ENCODE results near the gene GFOD2.

The GFOD2 gene

DNA sequence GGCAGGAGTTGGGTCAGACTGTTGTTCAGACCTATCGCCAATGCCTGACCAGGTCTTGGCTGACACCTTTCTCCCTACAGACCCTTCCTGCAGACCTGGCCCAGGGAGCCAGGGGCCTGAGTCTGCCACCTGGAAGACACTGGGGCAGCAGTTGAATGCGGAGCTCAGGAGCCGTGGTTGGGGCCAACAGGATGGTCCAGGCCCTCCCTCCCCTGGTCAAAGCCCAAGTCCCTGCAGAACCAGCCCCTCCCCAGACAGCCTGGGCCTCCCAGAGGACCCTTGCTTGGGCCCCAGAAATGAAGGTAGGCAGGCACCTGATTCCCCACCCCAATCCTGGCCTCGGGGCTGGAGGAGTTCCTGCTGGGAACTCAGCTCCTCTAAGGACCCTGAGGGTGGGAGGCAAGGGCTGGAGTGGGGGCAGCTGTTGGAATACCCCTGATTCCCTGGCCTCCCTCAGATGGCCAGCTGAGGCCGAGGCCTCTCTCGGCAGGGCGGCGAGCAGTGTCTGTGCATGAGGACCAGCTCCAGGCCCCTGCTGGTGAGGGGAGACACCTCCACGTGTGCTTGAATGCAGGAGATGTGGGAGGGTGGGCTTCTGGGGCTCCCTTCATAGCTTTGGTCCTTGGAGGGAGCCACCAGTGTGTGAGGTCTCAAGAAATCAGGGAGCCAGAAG is 62.6 kb downstream of the GFOD2 start:
- no peak for DNase-seq

DNA sequence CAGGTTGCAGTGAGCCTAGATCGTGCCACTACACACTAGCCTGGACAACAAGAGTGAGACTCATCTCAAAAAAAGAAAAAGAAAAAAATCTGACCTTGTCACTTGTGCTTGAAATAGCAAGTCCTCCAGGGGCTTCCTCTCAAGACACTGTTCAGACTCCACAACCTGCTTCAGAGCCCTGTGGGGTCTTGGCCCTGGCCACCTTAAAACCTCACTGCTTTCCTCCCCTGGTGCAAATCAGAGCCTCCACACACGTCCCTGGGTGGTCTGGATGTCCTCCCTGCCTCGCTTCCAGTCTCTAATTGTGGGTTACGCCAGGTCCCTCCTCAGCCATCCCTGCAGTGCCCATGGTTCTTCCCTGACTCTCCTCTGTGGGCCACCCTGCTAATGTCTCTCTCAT is 63.8 kb downstream of the GFOD2 start:
- DNase-seq, result no peak

DNA sequence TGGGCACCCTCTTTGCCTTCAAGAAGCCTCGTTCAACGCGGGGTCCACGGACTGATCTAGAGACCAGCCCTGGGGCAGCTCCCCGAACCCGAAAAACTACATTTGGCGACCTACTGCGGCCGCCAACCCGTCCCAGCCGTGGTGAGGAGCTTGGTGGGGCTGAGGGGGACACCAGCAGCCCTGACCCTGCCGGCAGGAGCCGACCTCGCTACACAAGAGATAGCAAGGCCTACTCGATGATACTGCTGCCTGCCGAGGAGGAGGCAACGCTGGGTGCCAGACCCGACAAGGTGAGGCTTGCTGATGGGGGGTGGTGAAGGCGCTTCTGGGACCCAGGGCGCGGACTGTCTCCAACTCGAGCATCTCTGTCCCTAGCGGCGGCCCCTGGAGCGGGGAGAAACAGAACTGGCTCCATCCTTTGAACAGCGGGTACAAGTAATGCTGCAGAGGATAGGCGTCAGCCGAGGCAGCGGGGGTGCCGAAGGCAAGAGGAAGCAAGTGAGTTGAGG is 64.7 kb downstream of the GFOD2 start:
- no peak for DNase-seq

DNA sequence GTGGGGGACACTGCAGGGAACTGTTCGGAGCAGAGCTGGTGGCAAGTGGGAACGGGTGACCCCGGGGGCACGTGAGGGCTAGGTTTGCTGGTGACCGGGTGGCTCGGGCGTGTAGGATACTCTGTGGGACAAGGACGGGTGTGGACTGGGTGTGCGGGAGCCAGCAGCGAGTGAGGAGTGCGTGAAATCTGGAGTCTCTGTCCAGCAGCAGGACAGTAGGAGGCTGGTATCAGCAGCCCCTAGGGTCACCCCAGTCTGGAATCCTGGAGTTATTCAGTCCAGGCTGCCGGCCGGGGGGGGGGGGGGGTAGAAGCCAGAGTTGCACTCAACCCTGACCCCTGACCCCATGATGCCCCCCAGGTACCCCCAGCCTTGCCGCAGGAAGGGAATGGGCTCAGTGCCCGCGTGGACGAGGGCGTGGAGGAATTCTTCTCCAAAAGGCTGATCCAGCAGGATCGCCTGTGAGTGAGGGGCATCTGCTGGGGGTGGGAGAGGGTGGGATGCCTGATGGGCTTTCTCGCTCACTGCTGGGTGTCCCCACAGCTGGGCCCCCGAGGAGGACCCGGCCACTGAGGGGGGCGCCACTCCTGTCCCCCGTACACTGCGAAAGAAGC is 65.2 kb downstream of the GFOD2 start:
- DNase-seq, result no peak

DNA sequence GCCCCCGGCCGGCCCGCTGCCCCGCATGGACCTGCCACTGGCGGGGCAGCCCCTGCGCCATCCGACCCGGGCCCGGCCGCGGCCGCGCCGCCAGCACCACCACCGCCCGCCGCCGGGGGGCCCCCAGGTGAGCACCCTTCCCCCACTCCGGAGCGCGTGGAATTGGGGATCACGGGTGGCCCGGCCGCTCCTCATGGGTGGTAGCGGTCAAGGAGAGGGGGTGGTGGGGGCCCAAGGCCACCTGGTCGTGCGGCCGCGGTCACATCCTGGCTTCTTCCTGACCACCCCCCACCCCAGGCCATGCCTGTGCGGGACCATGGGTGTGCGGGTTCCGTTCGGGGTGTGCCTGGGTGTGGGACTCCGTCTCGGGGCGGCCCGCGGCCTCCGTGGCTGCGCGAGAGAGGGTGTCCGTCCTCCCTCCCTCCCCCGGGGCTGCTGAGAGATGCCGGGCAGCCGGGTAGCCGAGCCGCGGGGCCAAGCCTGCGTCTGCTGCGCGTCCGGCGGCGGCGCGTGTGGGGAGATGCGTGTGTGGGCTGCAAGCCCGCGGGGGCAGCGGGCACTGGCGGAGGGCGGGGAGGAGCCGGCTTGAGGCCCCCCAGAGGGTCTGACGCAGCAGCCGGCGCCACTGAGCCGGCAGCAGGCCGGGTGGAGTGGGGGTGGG is 65.9 kb downstream of the GFOD2 start:
- DNase-seq, result no peak

DNA sequence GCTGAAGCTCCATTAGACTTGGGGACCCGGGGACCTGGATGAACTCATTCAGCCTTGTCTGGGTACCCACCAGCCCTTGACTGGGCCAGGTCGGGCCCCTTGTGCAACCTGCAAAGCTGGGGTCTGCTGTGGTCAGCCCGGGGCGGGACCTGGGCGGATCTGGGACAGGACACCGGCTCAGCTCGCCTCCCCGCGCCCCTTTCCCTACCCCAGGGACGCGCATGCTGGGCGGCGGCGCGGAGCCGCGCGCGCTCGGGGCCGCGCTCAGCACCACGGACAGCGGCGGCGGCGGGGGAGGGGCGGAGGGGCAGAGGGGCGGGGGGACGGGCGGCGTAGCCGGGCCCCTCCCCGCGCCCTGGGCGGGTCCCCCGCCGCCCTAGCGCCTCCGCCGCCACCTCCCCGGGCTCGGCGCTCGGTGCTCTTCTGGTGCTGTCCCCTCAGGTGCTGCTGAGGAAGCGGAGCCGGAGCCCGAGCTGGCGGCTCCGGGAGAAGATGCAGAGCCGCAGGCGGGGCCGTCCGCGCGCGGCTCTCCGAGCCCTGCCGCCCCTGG is 66.5 kb downstream of the GFOD2 start:
- DNase-seq, result no peak

DNA sequence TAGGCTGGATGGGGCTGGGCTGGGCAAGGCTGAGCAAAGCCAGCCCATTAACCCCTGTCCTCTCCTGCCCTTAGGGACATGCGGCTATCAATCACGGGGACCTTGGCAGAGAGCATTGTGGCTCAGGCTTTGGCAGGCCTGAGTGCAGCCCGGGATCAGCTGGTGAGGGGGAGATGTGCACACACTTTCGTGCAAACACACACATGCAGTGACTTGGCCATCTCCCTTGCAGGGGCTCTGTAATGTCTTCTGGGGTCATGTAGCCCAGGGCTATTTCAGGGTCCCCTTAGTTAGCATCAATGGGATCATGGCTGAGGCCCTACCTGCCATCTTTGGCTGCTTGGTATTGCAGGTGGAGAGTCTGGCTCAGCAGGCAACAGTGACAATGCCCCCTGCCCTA is 67.3 kb downstream of the GFOD2 start:
- DNase-seq, result no peak

DNA sequence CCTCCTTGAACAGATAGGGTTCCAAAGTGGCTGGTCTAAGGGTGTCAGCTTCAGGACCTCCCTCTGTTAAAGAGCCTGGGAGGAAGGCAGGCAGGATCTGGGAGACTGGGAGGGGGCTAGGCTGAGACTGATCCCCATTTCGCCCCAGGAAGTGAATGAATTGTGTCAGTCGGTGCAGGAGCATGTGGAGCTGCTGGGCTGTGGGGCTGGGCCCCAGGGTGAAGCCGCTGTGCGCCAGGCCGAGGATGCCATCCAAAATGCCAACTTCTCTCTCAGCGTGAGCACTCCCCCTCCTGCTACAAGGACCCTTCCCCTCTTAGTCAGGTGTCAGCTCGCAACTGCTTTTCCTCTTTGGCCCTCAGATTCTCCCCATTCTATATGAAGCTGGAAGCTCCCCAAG is 68.1 kb downstream of the GFOD2 start:
- DNase-seq, result no peak

DNA sequence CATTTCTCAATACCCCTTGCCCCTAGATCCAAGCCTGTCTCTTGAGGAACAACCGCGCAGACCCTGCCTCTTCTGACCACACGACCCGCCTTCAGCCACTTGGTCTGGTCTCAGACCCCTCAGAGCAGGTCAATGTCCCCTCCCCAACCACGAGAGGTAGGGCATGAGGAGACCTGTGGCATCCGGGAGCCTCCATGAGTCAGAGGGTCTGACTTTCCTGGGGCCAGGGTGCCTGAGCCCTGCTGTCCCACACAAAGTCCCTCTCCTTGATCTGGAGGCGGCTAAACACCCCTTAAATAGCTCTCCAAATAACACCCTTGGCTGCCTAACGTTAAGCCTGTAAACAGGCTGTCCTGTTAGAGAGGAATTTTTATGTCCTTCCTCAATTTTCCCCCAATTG is 69.1 kb downstream of the GFOD2 start:
- no peak for DNase-seq

DNA sequence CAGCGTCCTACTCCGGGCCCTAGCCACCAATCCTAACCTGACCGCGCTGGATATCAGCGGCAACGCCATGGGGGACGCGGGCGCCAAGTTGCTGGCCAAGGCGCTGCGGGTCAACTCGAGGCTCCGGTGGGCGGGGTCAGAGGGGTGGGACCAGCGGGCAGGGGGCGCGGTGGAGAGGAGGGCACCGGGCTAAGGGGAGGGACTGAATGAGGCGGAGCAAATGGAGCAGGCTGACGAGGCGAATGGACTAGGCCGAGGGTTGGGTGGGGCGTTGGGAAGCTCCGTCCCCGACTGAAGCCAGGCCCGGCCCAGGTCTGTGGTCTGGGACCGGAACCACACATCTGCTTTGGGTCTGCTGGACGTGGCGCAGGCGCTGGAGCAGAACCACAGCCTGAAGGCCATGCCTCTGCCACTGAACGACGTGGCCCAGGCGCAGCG is 69.6 kb downstream of the GFOD2 start:
- DNase-seq, result no peak

DNA sequence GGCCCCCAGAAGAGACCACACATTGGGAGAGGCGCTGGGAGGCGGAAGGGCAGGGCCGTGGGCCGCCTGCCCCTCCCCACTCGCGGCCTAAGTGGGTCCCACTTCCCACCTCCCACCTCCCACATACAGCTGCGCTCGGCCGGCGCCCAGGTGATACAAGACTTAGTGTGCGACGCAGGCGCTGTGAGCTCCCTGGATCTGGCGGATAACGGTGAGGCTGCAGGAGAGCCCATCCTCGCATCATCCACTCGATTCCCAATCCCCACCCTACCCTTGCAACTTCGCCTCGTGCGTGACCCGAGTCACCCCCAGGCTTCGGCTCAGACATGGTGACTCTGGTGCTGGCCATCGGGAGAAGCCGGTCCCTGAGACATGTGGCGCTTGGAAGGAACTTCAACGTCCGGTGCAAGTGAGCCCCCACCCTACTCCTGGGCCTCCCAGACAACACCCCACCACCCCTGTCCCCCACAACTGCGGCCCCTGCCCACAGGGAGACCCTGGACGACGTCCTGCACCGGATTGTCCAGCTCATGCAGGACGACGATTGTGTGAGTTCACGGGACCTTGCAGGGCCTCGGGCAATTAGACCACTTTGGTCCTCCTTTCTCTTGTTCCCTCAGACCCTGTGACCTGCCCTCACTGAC is 70.2 kb downstream of the GFOD2 start:
- no peak for DNase-seq

DNA sequence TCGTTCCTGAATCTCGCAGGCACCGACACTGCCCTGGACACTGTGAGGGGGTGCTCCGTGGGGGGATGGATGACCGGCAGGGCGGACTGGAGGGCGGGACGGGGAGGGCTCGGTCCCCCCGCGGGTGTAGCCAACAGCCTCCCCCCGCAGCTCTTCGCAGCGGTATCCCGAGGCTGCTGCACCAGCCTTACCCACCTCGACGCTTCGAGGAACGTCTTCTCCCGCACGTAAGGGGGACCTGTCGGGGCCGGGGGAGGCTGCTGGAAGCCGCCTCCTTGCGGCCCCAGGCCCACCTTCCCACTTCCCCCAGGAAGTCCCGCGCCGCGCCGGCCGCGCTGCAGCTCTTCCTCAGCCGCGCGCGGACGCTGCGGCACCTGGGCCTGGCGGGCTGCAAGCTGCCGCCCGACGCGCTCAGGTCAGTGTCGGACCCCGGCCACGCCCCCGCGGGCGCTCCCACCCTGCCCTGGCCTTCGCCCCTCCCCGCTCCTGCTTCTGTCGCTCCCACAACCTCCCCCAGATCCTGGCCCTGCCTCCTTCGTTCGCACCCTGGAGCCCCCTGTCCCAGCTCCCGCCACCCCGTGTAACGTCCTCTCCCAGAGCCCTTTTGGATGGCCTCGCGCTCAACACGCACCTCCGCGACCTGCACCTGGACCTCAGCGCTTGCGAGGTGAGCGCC is 70.9 kb downstream of the GFOD2 start:
- DNase-seq, result no peak

DNA sequence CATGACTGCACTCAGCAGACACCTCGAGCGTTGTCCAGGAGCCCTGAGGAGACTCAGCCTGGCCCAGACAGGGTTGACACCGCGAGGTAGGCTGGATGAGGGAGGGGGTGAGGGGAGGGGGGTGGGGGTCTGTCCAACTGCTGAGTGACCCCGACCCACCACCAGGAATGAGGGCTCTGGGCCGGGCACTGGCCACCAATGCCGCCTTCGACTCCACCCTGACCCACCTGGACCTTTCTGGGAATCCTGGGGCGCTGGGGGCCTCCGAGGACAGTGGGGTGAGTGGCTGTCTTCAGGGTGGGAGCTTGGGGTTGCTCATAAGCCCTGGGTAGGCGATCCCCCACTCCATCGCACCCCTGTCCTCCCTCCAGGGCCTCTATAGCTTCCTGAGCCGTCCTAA is 71.4 kb downstream of the GFOD2 start:
- DNase-seq, result no peak

DNA sequence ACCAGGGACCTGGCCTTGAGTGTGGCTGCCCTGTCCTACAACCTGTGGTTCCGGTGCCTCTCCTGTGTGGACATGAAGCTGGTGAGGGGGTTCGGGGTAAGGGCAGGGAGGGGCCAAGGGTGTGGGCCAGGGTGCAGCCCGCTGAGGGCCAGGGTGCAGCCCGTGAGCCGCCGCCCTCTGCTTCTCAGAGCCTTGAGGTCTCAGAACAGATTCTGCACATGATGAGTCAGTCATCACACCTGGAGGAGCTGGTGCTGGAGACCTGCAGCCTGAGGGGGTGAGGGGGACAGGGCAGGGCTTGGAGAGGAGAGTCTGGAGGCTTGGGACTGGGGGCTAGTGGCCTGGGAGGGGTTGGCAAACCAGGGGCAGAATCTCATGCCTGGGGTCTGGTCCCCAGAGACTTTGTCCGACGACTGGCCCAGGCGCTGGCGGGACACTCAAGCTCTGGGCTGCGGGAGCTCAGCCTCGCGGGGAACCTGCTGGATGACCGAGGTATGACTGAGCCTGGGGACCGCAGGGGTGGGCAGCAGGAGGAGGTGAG is 71.9 kb downstream of the GFOD2 start:
- no peak for DNase-seq

DNA sequence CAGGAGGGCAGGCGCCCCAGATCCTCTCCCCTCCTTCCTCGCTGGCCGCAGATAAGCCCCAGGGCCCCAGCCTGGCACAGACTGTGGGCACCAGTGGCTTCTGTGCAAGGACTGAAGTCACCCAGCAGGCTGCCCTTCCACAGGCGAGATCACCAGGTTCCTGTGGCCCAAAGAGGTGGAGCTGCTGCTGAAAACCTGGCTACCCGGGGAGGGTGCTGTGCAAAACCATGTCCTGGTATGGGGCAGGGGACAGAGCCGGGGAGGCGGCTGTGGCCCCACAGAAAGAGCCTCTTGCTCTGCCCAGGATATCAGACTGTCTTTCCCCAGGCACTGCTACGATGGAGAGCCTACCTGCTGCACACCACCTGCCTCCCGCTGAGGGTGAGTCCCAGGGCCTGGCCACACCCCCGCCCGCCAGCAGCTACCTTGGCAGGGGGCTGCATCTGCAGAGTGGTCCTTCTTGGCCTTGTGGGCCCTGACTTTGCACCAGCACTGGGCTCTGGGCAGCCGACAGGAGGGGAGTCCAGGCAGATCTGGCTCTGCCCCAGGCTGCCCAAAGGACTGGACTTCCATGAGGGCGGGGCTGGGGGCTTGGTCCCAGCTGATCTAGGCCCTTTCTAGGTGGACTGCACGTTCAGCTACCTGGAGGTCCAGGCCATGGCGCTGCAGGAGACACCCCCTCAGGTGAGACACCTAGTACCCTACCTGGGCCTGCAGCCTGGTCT is 73.6 kb downstream of the GFOD2 start:
- no peak for DNase-seq

DNA sequence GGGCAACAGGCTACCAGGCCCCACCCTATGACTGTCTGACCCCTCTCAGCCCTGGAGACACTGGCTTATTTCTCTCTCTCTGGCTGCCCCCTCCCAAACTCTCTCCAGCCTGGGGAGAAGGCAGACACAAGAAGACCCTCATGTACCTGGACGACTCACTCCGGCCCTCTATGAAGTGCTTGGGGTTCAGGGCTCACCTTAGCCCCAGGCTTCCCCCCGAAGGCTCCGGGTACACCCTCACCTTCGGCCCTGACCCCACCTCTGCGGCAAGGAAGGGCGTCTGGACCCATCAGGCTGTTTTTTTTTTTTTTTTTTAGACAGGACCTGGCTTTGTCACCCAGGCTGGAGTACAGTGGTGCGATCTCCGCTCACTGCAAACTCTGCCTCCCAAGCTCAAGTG is 75.1 kb downstream of the GFOD2 start:
- no peak for DNase-seq

DNA sequence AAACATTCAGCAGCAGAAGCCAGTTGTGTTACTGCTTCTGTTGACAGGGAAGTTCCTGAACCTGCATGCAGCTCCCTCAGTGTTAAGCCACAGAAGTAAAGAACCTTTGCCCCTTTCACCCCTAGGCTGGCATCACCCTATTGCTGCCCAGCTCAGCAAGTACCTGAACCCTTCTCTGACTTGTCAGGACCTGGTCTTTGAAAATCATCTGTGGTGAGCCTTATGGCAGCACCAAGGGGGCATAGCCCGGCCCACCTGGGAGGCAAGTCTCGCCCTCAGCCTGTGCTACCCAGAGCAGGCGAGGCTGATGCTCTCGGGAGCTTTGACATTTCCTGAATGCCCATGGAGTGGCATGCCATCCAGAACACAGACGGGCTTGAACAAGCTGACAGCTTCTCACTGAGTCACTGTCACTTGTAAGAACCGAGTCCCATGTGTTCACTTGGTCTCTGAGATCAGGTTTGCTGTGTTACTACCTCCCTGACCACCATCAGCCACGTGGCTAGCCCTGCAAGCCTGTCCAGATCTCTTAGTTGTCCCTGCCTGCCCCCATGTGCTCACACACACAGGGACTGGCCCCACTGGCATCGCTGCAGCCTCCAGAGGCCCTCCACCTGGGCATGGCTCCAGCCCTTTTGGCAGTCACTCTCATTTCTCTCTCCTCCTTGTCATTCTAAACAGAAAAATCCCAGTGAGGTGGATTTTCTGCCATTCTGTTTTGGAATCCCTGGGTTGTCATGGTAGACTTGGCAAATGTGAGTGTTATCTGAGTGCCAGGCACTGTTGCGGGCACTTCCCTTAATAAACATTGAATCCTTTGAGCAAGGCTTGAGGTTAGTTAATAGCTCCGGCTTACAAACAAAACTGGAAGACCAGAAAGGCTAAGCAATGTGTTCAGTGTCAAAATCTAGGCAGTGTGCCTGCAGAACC is 77.1 kb downstream of the GFOD2 start:
- DNase-seq, result no peak

DNA sequence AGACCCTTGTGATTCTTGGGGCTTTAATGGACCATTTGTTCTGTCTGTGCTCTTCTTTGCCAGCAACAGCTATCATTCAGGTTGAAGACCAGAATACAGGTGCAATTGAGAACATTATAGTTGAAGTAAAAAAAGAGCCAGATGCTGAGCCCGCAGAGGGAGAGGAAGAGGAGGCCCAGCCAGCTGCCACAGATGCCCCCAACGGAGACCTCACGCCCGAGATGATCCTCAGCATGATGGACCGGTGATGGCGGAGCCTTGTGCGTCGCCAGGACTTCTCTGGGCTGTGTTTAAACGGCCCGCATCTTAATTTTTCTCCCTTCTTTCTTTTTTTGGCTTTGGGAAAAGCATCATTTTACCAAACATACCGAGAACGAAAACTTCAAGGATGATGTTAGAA is 81.5 kb downstream of the GFOD2 start:
- DNase-seq, result no peak

DNA sequence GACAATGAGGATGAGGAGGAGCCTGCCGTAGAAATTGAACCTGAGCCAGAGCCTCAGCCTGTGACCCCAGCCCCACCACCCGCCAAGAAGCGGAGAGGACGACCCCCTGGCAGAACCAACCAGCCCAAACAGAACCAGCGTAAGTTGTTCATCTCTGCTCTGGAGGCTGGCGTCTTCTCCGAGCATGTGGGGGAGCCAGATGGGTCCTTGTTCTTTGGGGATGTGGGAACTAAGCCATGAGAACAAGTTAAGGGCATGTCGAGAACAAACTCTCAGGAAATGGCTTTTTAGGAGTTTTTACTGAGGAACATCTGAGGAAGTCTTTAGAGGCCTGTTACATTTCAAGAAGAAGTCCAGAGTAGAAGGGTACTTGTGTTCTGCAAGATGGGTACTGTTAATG is 82.4 kb downstream of the GFOD2 start:
- no peak for DNase-seq

DNA sequence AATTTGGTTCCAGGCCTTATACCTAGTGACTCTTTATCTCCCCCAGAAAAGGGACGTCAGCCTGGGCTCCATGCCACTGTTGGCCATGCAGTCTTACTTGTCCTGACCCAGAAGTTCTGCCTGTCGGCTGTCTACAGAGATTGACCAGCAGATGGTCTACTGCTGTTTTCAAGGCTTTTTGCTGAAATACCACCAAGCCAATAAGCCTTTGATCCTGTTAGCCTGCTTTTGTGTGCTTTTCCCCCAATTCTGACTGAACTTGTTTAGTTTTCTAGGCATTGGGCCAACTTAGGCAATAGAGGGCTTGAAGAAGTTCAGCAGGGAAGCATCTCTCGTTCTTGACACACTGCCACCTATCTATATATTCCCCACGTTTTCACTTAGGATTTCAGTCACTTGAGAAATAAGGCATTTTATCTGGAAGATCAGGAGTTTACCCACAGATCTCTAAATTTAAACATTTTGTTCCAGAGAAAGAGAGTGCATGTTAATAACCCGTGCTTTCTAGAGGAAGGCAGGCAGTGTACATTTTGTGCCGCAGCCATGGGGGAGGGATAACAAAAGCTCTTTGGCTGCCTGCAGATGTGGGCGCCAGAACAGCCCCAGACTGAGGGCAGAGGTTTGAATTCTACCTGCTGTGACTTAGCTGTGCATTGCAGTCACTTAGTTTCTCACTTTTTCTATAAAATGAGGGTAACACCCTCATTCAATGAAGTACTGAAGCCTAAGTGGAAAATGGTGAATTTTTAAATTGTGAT is 86.5 kb downstream of the GFOD2 start:
- no peak for DNase-seq
